Heart right ventricle (tissue), 16 donors: Measurements from ENCODE around the gene ZSWIM5. TPM values are rescaled to one million over a fixed set of nuclear protein-coding genes. Genes with fewer than 3 reads are reported as not detected.
"Not testable (repeated sequence)": the region's sequence is repeated elsewhere in the genome, so short reads cannot be mapped to it uniquely, and the experiment has no call there.

Source experiments
- ATAC-seq, 8 donors: fragments of 200-7000 bp; cut with Tn5 transposase; one replicate each; pipeline ENCODE4 v1.9.1; 2020; ENCODE audit warnings: mild to moderate bottlenecking in 8 of 8, moderate library complexity in 8 of 8, moderate number of reproducible peaks in 1 of 8
- DNase-seq, 2 donors: peaks; one replicate each; pipeline ENCODE4 v3.0.0-alpha.2; 2020
- H3K27ac ChIP-seq, 10 donors: fragments of 200-600 bp; sonication (generic) in 2 of 10; one replicate each; pipeline versions ENCODE4 v1.5.0 to v1.8.0; 2020 to 2022; ENCODE audit warnings: mild to moderate bottlenecking in 3 of 10
- H3K27me3 ChIP-seq, 7 donors: fragments of 200-600 bp; one replicate each; pipeline ENCODE4 v1.8.0; 2021 to 2022; ENCODE audit warnings: mild to moderate bottlenecking in 2 of 7
- H3K36me3 ChIP-seq, 9 donors: fragments of 200-600 bp; sonication (generic) in 1 of 9; one replicate each; pipeline versions ENCODE4 v1.5.0 to v1.8.0; 2020 to 2022; ENCODE audit warnings: mild to moderate bottlenecking in 2 of 9
- H3K4me1 ChIP-seq, 9 donors: fragments of 200-600 bp; sonication (generic) in 1 of 9; one replicate each; pipeline versions ENCODE4 v1.5.0 to v1.8.0; 2020 to 2022; ENCODE audit warnings: mild to moderate bottlenecking in 4 of 9
- H3K4me3 ChIP-seq, 10 donors: fragments of 200-600 bp; sonication (generic) in 2 of 10; one replicate each; pipeline versions ENCODE4 v1.5.0 to v1.8.0; 2020 to 2022; ENCODE audit warnings: mild to moderate bottlenecking in 7 of 10, moderate library complexity in 2 of 10
- H3K9me3 ChIP-seq, 11 donors: fragments of 200-600 bp in 10 of 11; sonication (generic) in 2 of 11; one replicate each; pipeline versions ENCODE4 v1.5.0 to v1.8.0; 2013 to 2022; ENCODE audit warnings: mild to moderate bottlenecking in 2 of 11, control low read depth in 1 of 11, moderate library complexity in 1 of 11
- CTCF ChIP-seq, 9 donors: fragments of 200-600 bp; sonication (generic) in 2 of 9; IDR thresholded peaks; one replicate each; pipeline versions ENCODE4 v1.5.0 to v1.8.0; 2021 to 2022; ENCODE audit warnings: antibody characterized with exemption in 9 of 9, mild to moderate bottlenecking in 5 of 9, moderate library complexity in 1 of 9
- WGBS, 2 donors: extraction: QIAGEN DNeasy Blood & Tissue Kit; methylation state at CpG; one replicate each; pipeline ENCODE4 v1.1.7; 2013; ENCODE audit warnings: inconsistent platforms in 1 of 2; 5-methylcytosine and 5-hydroxymethylcytosine counted together
- intact Hi-C, 10 donors: fragments of 100-400 bp; cut with DNase I; formaldehyde crosslinking; loops; one replicate each; pipeline versions ENCODE4 v1.11.1 to v1.14.2; 2022
- polyA plus RNA-seq, 2 donors: library from polyadenylated mRNA; stranded (reverse); fragments of 200-250 nt; gene quantifications; one replicate each; pipeline ENCODE4 v1.2.3, GENCODE V29; 2013
- total RNA-seq, 10 donors: library from RNA; stranded (reverse); fragmentation: NEBNext Ultra II Directional in 3 of 10; extraction: Animal tissue kit (Norgen Biotek cat#: 25700) in 3 of 10; gene quantifications; one replicate each; pipeline versions ENCODE4 v1.2.1 to v1.2.4, GENCODE V29; 2021 to 2023
- donor health status: Arrhythmogenic right ventricular cardiomyopathy.
- donor health status: ischemic (EF 13 %, LVEDD 7.1; RV severe dilation, severe dysfunction).
- donor health status: healthy with polysubstance abuse.
- donor health status: DM: no; HTN: yes; CAD: no.
- donor health status: DM: no; HTN: no; CAD: no.
- donor health status: ischemic (EF 25% LVEDD 6.9; RV normal size, moderate dysfunction).
- donor health status: ischemic (EF 25% LVEDD 5.7; RV mildly dilated, moderate dysfunction).
- donor health status: healthy.
- donor health status: DM: yes; HTN: yes; CAD: no.
- donor health status: Ischemic cardiomyopathy.
- donor health status: ischemic (EF 35%, LVEDD 5.7; RV mildly dilated, moderate dysfunction).
- donor health status: nonischemic (EF 11% LVEDD 7.7; RV severe dilation, severe dysfunction).
- donor health status: DM: yes; HTN: yes; CAD: no.
- donor health status: PGD.
- donor health status: ischemic (EF 29% LVEDD 5.4; RV normal size, mild dysfunction).
- donor health status: nonischemic (EF 23%, LVEDD 6.1; RV moderate dilation, normal function).

The ZSWIM5 gene
- total and polyA plus RNA-seq, 12 donors = 0.22 to 1.7 (median 0.77) TPM

- Histone ChIP-seq H3K27ac (no peak overlapping the region), H3K36me3 (peaks cover 0 to 79% (median 69%) of the 10 kb centered on the region in 9 donors), H3K4me3 (no peak overlapping the region), H3K27me3 (no peaks in the 10 kb centered on the region), H3K9me3 (no peaks in the 10 kb centered on the region), H3K4me1 (peaks cover under 1 to 13% (median 3%) of the 10 kb centered on the region in 9 donors)
- 84 to 87% methylated on average over 7 of the region's 7 CpGs for WGBS, 2 donors
- no peak for TF ChIP-seq CTCF (IDR thresholded peaks at IDR 0.05)
- no peak for DNase-seq
- ATAC-seq = no peak
- intact Hi-C loops = loop anchor here in 3 of 10 donors (5.0 to 10.0 kb wide), 3 partner anchors 157 to 210 kb away; no protein-coding TSS in a partner anchor
Measured at GRCh38 chr1:45004281-45004920, 202.0 kb downstream of the ZSWIM5 start.

- Histone ChIP-seq H3K36me3 (peaks cover 0 to 73% (median 64%) of the 10 kb centered on the region in 9 donors), H3K4me3 (no peak overlapping the region), H3K4me1 (peaks cover 0 to 12% (median 0%) of the 10 kb centered on the region in 9 donors), H3K27me3 (no peaks in the 10 kb centered on the region), H3K27ac (no peak overlapping the region), H3K9me3 (no peaks in the 10 kb centered on the region)
- DNase-seq (no peak), ATAC-seq (no peak)
- intact Hi-C loops = loop anchor here in 3 of 10 donors (5.0 to 10.0 kb wide), 3 partner anchors 156 to 209 kb away; no protein-coding TSS in a partner anchor
- 92 to 94% methylated on average over 14 of the region's 14 CpGs for WGBS, 2 donors
- no peak for TF ChIP-seq CTCF (IDR thresholded peaks at IDR 0.05)
Measured at GRCh38 chr1:45003741-45004140, 202.7 kb downstream of the ZSWIM5 start.

- 92 to 93% methylated on average over 17 of the region's 17 CpGs for WGBS, 2 donors
- Histone ChIP-seq H3K4me1 (peaks cover 0 to 12% (median 0%) of the 10 kb centered on the region in 9 donors), H3K36me3 (peaks cover 0 to 65% (median 56%) of the 10 kb centered on the region in 9 donors), H3K4me3 (no peak overlapping the region), H3K27ac (no peak overlapping the region), H3K27me3 (no peaks in the 10 kb centered on the region), H3K9me3 (no peaks in the 10 kb centered on the region)
- DNase-seq (no peak), ATAC-seq (no peak)
- TF ChIP-seq CTCF (IDR thresholded peaks at IDR 0.05) = no peak
- intact Hi-C loops = loop anchor here in 3 of 10 donors (5.0 to 10.0 kb wide), 3 partner anchors 156 to 208 kb away; no protein-coding TSS in a partner anchor
Measured at GRCh38 chr1:45002650-45003645, 203.5 kb downstream of the ZSWIM5 start.

- intact Hi-C loops = loop anchor here in 3 of 10 donors (5.0 to 10.0 kb wide), 3 partner anchors 154 to 207 kb away; no protein-coding TSS in a partner anchor
- H3K9me3 ChIP-seq, H3K4me3 ChIP-seq, DNase-seq, H3K27me3 ChIP-seq: not testable (repeated sequence)
- H3K27ac ChIP-seq = peak overlapping the region in 1 of 10 donors; percentile 46
- peaks cover 0 to 51% (median 44%) of the 10 kb centered on the region in 9 donors for H3K36me3 ChIP-seq
- 88 to 91% methylated on average over 8 of the region's 8 CpGs for WGBS, 2 donors
- H3K4me1 ChIP-seq = peaks cover 0 to 12% (median 0%) of the 10 kb centered on the region in 9 donors
- peak in 1 of 8 donors; percentile 20 for ATAC-seq
Measured at GRCh38 chr1:45001576-45001975, 204.8 kb downstream of the ZSWIM5 start.
